ENCODE data around the gene EPS8. TPM values are rescaled to one million over a fixed set of nuclear protein-coding genes. Genes with fewer than 3 reads are reported as not detected.
A peak's percentile ranks its signal among the peaks of the same experiment; 100 is the strongest.

EPS8 gene
- polyA plus RNA-seq, 1 of the 3 experiments (the other 2 are of a cell fraction) = 19.8 TPM

DNA sequence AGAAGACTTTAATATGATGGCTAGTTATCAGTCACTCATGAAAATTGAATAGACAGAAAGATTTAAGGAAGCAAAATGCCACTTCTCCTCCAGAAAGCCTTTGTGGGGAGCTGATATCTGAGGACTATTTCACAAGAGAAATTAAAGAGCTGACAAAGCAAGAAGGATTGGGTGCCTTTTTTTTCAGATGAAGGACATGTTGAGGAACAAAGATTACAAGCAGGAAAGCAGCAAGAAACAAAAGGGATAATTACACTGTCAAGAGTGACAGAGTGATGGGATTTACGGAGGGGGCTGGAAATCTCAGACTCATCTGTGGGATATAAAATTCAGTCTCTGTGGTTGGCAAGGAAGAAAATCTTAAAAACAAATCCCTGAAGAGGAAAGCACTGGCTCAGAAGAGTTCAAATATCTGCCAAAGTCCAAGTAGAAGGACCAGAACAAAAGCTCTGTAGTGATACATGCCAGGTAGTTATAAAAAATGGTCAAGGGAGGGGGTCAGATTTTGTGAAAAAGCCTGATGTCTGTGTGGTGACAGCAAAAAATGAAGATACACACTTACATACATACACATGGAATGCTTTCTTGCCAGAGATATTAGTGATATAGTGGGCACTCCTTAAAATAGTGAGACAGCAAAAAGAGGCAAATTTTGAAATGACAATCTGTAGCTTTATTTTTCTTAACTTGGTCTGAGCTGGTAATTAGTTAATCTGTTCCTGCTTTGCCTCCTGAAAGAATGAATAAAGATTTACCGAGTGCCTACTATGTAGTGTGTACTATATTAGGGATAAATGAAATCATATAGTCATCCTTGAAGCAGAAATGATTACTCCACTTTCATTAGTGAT is 62.9 kb downstream of the EPS8 start:
- POLR2A ChIA-PET = no interaction called here
- Histone ChIP-seq H3K4me3 (ENCODE audit: low read depth in 2 of 2, low read length in 1 of 2) (no peak overlapping the region), H2AFZ (ENCODE audit: low read depth) (no peak overlapping the region), H3K27me3 (ENCODE audit: insufficient read depth) (no peaks in the 10 kb centered on the region), H4K20me1 (ENCODE audit: insufficient read depth) (no peaks in the 10 kb centered on the region), H3K9me2 (no peaks in the 10 kb centered on the region), H3K36me3 (replicated peaks in 1 of 2; ENCODE audit: control insufficient read depth in 1 of 2, insufficient read depth in 2 of 2, low read length in 1 of 2) (peaks cover 0 to 3% of the 10 kb centered on the region in 2 experiments), H3K79me2 (ENCODE audit: insufficient read depth) (peaks cover 78% of the 10 kb centered on the region), H3K4me2 (peak overlapping the region; percentile 23; the same call in 1 of the 2 replicates), H3F3A (replicated peaks; ENCODE audit: insufficient read depth) (peaks cover 24% of the 10 kb centered on the region), H3K9me3 (peaks cover 8% of the 10 kb centered on the region; the same call in 1 of the 2 replicates), H3K9ac (peak overlapping the region; percentile 32; the same call in 1 of the 2 replicates), H3K4me1 (ENCODE audit: control insufficient read depth in 1 of 2, insufficient read depth in 2 of 2, low read depth in 1 of 2, low read length in 1 of 2) (peaks cover 0 to 30% of the 10 kb centered on the region in 2 experiments; a peak in 2 of 4 replicates), H3K27ac (ENCODE audit: low read depth in 2 of 2, low read length in 1 of 2) (peak overlapping the region in 1 of 2 experiments; percentile 86; a peak in 2 of 4 replicates)
- WGBS (ENCODE audit: low lambda C conversion rate) = 39% methylated on average over 2 of the region's 2 CpGs
- no peak for TF ChIP-seq SIN3A (IDR thresholded peaks at IDR 0.05; ENCODE audit: borderline replicate concordance, low read depth, low read length)
- TF ChIP-seq, protein P1, sequence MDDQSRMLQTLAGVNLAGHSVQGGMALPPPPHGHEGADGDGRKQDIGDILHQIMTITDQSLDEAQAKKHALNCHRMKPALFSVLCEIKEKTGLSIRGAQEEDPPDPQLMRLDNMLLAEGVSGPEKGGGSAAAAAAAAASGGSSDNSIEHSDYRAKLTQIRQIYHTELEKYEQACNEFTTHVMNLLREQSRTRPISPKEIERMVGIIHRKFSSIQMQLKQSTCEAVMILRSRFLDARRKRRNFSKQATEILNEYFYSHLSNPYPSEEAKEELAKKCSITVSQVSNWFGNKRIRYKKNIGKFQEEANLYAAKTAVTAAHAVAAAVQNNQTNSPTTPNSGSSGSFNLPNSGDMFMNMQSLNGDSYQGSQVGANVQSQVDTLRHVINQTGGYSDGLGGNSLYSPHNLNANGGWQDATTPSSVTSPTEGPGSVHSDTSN (IDR thresholded peaks at IDR 0.05) = no peak
- DNase-seq = no peak
- CTCF ChIA-PET = no interaction called here

DNA sequence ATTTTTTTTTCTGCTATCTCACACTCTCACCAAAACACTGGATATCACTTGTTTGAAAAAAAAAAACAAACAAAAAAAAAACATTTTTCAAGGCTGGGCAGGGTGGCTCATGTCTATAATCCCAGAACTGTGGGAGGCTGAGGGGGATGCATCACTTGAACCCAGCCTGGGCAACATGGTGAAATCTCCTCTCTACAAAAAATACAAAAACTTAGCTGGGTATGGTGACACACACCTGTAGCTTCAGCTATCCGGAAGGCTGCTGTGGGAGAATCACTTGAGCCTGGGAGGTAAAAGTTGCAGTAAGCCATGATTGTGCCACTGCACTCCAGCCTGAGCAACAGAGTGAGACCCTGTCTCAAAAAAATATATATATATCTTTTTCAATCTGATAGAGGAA is 66.2 kb downstream of the EPS8 start:
- no peaks in the 10 kb centered on the region for H3K27me3 ChIP-seq (ENCODE audit: insufficient read depth)
- H3K9ac ChIP-seq = no peak overlapping the region
- CTCF ChIA-PET = no interaction called here
- no peak for DNase-seq
- no peak overlapping the region for H2AFZ ChIP-seq (ENCODE audit: low read depth)
- no peaks in the 10 kb centered on the region for H3K9me3 ChIP-seq
- no peak overlapping the region for H3K4me2 ChIP-seq
- H3K36me3 ChIP-seq (replicated peaks in 1 of 2; ENCODE audit: control insufficient read depth in 1 of 2, insufficient read depth in 2 of 2, low read length in 1 of 2) = no peaks in the 10 kb centered on the region
- WGBS (ENCODE audit: low lambda C conversion rate) = 89% methylated on average over 1 of the region's 1 CpG
- POLR2A ChIA-PET = no interaction called here
- H3K4me3 ChIP-seq (ENCODE audit: low read depth in 2 of 2, low read length in 1 of 2) = no peak overlapping the region
- peaks cover 0 to 38% of the 10 kb centered on the region in 2 experiments; a peak in 3 of 4 replicates for H3K4me1 ChIP-seq (ENCODE audit: control insufficient read depth in 1 of 2, insufficient read depth in 2 of 2, low read depth in 1 of 2, low read length in 1 of 2)
- peaks cover 8% of the 10 kb centered on the region for H3F3A ChIP-seq (replicated peaks; ENCODE audit: insufficient read depth)
- H3K27ac ChIP-seq (ENCODE audit: low read depth in 2 of 2, low read length in 1 of 2) = peak overlapping the region in 1 of 2 experiments; percentile 87; a peak in 1 of 4 replicates
- no peaks in the 10 kb centered on the region for H3K9me2 ChIP-seq
- no peaks in the 10 kb centered on the region for H4K20me1 ChIP-seq (ENCODE audit: insufficient read depth)
- peaks cover 89% of the 10 kb centered on the region for H3K79me2 ChIP-seq (ENCODE audit: insufficient read depth)
- no peak for TF ChIP-seq MEF2A (IDR thresholded peaks at IDR 0.05; ENCODE audit: borderline replicate concordance, low read depth)
- TF ChIP-seq GABPA (IDR thresholded peaks at IDR 0.05; ENCODE audit: low read depth) = no peak
- TF ChIP-seq, protein P2, sequence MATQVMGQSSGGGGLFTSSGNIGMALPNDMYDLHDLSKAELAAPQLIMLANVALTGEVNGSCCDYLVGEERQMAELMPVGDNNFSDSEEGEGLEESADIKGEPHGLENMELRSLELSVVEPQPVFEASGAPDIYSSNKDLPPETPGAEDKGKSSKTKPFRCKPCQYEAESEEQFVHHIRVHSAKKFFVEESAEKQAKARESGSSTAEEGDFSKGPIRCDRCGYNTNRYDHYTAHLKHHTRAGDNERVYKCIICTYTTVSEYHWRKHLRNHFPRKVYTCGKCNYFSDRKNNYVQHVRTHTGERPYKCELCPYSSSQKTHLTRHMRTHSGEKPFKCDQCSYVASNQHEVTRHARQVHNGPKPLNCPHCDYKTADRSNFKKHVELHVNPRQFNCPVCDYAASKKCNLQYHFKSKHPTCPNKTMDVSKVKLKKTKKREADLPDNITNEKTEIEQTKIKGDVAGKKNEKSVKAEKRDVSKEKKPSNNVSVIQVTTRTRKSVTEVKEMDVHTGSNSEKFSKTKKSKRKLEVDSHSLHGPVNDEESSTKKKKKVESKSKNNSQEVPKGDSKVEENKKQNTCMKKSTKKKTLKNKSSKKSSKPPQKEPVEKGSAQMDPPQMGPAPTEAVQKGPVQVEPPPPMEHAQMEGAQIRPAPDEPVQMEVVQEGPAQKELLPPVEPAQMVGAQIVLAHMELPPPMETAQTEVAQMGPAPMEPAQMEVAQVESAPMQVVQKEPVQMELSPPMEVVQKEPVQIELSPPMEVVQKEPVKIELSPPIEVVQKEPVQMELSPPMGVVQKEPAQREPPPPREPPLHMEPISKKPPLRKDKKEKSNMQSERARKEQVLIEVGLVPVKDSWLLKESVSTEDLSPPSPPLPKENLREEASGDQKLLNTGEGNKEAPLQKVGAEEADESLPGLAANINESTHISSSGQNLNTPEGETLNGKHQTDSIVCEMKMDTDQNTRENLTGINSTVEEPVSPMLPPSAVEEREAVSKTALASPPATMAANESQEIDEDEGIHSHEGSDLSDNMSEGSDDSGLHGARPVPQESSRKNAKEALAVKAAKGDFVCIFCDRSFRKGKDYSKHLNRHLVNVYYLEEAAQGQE (IDR thresholded peaks at IDR 0.05; ENCODE audit: low read depth, low read length) = no peak
- no peak for TF ChIP-seq RCOR1 (IDR thresholded peaks at IDR 0.05; ENCODE audit: low read length)
- no peak for TF ChIP-seq GATA2 (CRISPR knock-in tag; IDR thresholded peaks at IDR 0.05)
- TF ChIP-seq, protein P3, sequence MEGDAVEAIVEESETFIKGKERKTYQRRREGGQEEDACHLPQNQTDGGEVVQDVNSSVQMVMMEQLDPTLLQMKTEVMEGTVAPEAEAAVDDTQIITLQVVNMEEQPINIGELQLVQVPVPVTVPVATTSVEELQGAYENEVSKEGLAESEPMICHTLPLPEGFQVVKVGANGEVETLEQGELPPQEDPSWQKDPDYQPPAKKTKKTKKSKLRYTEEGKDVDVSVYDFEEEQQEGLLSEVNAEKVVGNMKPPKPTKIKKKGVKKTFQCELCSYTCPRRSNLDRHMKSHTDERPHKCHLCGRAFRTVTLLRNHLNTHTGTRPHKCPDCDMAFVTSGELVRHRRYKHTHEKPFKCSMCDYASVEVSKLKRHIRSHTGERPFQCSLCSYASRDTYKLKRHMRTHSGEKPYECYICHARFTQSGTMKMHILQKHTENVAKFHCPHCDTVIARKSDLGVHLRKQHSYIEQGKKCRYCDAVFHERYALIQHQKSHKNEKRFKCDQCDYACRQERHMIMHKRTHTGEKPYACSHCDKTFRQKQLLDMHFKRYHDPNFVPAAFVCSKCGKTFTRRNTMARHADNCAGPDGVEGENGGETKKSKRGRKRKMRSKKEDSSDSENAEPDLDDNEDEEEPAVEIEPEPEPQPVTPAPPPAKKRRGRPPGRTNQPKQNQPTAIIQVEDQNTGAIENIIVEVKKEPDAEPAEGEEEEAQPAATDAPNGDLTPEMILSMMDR (IDR thresholded peaks at IDR 0.05) = no peak
- TF ChIP-seq FOSL2 (IDR thresholded peaks at IDR 0.05; ENCODE audit: borderline replicate concordance, low read depth) = no peak
- TF ChIP-seq RAD21 (IDR thresholded peaks at IDR 0.05; ENCODE audit: low read length) = no peak
- TF ChIP-seq JUND (IDR thresholded peaks at IDR 0.05) = no peak
- TF ChIP-seq, protein P4, sequence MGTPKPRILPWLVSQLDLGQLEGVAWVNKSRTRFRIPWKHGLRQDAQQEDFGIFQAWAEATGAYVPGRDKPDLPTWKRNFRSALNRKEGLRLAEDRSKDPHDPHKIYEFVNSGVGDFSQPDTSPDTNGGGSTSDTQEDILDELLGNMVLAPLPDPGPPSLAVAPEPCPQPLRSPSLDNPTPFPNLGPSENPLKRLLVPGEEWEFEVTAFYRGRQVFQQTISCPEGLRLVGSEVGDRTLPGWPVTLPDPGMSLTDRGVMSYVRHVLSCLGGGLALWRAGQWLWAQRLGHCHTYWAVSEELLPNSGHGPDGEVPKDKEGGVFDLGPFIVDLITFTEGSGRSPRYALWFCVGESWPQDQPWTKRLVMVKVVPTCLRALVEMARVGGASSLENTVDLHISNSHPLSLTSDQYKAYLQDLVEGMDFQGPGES (IDR thresholded peaks at IDR 0.05; ENCODE audit: low read depth, low read length) = no peak
- TF ChIP-seq ELF1 (IDR thresholded peaks at IDR 0.05) = no peak
- no peak for TF ChIP-seq POLR2AphosphoS5 (IDR thresholded peaks at IDR 0.05; ENCODE audit: low read depth, low read length)
- TF ChIP-seq, protein P5, sequence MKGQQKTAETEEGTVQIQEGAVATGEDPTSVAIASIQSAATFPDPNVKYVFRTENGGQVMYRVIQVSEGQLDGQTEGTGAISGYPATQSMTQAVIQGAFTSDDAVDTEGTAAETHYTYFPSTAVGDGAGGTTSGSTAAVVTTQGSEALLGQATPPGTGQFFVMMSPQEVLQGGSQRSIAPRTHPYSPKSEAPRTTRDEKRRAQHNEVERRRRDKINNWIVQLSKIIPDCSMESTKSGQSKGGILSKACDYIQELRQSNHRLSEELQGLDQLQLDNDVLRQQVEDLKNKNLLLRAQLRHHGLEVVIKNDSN (IDR thresholded peaks at IDR 0.05; ENCODE audit: borderline replicate concordance, low read depth) = no peak
- no peak for TF ChIP-seq FOXM1 (IDR thresholded peaks at IDR 0.05; ENCODE audit: low read depth)
- no peak for TF ChIP-seq EZH2phosphoT487 (IDR thresholded peaks at IDR 0.05; ENCODE audit: borderline replicate concordance, low read depth)
- TF ChIP-seq TEAD4 (IDR thresholded peaks at IDR 0.05; ENCODE audit: borderline replicate concordance, insufficient read depth) = no peak
- TF ChIP-seq TCF12 (IDR thresholded peaks at IDR 0.05) = no peak

Data from SK-N-SH (cell line).